ENCODE measurements around the gene CAPN13.

CAPN13 gene

DNA sequence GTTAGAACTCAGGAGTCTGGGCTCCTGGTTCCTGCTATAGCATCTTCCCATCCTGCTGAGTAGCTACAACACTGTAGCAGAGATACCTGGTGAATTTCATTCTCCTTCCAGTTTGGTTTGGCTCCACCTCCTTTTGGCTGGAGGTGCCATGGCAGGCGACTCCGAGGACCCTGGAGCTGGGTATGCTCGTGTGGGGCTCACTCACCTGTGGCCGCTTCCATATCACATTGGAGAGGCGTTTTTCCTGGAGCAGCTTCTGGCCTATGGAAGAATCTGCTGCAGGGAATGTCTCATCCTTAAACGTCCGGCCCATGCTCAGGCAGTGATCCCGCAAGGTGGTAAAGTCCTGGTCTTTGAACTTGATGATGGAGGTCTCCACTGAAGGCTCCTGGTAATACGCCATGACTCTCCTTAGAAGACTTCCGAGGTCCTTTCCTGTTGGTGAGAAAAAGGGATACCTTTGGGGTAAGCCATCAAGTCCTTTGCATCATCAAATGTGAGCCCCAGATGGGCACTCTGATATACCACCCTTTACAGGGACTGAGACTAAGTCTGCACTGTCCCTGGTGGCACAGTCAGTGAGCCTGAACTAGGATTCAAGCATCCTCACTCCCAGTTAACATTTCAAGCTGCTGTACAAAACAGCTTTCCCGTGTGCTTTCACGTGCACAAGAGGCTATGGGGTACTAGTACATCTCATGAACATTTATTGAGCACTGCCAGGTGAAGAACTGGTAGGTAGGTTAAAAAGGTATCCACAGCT is 20.1 kb downstream of the CAPN13 start:
- no peak for DNase-seq (ENCODE audit: low read depth in 2 of 2)

DNA sequence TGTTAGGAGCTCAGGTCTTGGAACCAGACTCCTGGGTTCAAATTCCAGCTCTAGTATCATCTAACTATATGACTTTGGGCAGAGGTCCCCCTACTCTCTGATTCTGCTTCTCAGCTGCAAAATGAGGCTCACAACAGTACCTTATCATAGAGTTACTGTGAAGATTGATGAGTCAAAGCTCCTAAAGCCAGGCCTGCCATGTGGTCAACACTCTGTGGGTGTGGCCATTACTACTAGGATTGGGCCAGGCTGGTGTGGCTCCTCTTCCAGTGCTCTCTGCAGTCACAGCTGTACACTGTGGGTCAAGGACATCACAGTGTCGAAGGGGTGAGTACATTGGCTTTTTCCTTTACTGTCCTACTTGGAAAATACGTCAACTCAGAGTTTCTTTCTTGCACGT is 22.6 kb downstream of the CAPN13 start:
- DNase-seq (ENCODE audit: low read depth in 2 of 2) = no peak

DNA sequence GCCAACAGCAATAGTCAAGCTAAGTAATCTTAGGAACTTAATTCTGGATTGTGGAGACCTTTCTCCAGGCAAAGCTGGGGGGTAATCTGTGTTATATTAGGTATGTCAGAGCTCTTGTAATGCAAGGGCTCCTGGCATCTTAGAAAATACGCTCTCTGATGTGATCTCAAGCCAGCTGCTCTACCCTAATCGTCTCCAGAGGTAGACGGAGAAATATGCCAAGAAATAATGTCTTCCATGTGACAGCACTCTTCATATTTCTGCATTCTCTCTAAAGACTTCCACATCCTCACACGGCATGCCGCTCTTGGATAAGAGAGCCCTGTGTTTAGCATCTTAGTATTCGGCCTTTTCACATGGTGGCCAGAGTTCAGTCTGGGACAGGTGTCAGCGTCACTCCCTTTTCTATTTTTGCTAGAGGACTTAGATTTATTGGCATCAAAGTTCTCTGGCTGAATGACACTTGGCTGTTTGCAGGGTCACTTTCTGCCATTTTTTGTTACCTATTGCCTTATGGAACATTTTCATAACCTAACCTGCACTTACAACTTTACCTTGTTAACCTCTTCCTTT is 25.2 kb downstream of the CAPN13 start:
- DNase-seq (ENCODE audit: low read depth in 2 of 2) = no peak

DNA sequence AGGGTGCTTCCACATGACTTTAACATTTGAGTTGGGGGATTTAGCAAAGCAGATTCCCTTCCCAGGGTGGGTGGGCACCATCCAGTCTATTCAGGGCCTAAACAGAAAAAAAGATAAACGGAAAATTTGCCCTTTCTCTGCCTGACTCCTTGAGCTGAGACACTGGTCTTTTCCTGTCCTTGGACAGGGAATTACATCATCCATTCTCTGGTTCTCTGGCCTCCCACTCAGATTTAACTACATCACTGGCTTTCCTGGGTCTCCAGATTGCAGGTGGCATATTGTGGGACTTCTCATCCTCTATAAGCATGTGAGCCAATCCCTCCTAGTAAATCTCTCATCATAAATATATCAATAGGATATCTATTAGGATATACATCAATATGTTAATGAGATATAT is 25.8 kb downstream of the CAPN13 start:
- DNase-seq (ENCODE audit: low read depth in 2 of 2) = no peak

DNA sequence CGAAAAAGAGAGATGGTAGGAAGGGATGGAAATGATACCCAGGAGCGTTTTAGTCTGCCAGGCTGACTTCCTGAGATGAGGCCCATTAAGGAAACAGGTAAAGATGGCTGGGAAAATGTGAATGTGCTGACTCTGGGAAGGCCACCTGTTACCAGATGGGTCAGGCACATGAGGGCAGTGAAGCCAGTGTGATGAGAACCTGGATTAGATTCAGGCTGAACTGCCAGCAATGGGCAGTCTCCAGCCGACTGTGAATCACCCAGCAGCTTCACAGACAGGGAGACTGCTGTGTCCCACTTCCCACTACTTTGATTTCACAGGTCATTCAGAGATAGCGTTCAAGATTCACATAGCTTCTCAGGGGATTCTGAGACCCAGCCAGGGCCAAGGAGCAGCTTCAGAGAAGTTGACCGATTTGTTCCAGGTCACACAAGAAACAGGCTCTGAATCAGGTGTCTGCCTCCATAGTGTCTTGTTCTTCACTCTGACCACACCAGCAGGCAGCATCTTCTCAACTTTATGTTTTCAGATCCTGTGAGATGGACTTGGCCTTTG is 26.4 kb downstream of the CAPN13 start:
- DNase-seq (ENCODE audit: low read depth in 2 of 2) = no peak

DNA sequence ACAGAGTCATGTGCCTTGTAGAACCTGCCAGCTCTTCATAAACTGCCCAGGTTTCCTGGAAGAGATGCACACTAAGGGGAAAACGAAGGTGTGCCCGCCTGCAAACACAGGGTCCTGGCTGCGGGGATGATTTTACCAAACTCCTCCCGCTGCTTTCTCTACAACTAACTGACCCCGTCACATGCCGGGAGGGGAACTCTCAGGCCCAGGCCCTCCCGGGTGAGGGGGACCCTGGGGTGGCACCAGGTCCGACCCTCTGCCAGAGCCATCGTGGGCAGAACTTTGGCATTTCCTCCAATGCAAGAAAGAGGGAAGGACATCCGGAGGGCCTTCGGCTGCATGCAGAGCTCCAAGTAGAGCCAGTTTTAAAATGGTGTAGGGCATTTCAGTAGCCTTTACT is 28.6 kb downstream of the CAPN13 start:
- no peak for DNase-seq (ENCODE audit: low read depth in 2 of 2)

DNA sequence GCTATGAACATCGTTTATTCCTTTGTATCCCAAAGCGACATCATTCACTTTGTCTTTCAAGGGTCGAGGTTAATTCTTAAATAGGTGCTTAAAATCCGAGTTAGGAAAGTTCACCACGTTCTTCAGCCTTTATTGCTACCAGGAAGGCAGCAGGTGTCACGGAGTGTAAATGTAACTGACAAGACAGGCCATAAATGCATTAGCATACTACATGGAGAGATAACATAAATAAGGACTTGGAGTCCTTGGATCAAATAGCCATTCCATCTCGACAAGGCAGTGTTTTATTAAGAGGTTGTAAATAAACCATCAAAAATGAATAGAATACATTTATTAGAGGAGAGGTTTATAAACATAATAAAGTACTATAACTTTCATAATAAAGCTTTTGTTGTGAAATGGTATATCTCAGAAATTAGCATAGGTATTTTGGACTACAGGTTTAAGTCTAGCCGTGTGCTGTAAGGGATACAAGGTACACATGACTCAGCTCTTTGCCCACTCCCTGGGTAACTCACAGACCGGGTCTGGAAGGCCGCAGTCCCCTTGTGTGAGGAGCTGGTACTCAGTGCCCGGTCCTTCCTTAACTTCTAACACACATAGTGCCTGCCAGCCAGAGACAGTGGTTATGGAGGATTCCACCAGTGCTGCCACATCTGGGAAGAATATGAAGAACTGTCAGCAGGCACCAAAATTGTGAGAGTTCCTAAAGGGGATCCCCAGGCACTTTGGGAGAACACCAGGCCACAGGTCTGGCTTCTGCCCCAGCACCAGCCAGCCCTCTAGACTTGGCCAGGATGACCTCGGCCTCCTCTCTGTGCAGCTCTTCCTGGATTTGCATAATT is 29.4 kb downstream of the CAPN13 start:
- no peak for DNase-seq (ENCODE audit: low read depth in 2 of 2)

DNA sequence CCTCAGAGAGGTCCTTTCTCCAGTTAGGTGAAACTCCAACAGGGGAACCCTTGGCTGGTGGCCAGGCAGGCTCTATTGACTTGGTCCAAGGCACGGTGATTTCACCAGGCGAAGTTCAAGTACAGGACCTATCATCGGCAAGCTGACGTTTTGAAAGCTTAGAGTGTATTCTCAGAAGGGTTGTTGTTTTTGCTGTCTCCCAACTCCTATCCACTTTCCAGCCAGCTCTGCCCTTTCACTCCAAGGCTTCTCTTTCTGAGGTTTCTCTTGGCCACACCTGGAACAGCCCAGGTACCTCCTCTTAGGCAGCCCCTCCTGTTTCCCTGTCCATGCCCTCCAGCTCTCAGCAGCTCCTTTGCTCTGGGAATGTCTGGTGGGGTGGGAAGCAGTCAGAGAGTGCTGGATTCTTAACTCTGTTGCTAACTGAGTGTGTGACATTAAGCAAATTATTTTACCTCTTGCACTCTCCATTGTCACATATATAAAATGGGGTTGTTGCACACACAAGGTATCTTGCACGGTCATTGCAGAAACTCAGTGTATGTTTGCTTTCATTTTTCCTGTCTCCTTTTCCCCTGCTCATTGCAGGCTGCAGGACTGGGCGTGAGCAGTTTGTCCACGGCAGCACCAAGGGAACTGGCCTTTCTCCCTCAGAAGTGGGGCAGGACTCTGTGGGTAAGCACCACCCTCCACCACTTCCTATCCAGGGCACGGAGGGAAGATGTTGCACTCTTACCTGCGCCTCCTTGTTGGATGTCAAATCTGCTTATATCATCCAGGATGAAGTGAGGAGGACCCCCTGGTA is 30.2 kb downstream of the CAPN13 start:
- DNase-seq (ENCODE audit: low read depth in 2 of 2) = no peak

DNA sequence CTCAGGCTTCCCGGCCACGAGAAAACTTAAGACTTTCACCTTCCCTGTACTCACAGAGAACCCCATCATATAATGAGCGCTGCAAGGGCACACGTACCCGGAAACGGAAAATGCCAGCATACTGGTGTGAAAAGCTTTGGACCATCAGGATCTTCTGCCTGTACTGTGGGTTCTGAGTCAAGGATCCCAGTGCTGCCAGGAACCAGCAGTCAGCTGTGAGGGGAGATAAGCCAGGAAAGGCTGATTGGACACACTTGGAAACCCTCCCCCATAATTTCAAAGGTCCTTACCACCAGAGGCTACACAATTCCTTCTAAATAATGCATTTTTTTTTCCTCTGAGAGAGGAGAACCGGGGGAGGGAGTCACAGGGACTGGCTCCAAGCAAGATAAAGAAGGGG is 31.4 kb downstream of the CAPN13 start:
- DNase-seq (ENCODE audit: low read depth in 2 of 2) = no peak

DNA sequence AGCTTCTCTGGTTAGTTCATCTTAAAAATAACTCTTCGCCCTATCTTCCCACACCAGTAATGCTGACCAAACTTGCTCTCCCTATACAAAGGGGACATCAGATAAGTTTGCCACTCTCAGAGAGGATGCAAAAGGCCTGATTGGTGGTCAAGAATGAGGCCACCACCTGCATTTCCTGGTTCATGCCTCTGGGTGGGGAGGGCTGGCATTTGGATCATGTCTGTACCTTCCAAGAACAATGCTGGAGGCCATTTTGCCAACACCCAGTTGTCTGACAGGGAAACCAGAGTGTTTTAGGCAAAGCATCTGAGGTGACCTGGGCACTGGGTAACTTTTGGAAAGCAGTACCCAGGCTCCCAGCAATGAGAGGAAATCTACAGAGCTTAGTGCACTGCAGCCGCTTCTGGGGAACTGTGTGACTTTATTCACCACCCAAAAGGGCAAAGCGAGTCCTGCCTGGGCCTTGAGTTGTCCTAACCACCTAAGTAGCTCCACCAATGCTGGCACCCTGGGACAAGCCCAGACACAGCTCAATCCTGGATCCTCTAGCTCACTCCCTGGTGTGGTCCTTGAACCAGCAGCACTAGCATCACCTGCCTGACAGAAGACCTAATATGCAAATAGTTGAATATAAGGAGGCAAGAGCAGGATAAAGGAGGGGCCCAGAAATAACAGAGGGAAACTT is 35.1 kb downstream of the CAPN13 start:
- DNase-seq (ENCODE audit: low read depth in 2 of 2) = no peak

DNA sequence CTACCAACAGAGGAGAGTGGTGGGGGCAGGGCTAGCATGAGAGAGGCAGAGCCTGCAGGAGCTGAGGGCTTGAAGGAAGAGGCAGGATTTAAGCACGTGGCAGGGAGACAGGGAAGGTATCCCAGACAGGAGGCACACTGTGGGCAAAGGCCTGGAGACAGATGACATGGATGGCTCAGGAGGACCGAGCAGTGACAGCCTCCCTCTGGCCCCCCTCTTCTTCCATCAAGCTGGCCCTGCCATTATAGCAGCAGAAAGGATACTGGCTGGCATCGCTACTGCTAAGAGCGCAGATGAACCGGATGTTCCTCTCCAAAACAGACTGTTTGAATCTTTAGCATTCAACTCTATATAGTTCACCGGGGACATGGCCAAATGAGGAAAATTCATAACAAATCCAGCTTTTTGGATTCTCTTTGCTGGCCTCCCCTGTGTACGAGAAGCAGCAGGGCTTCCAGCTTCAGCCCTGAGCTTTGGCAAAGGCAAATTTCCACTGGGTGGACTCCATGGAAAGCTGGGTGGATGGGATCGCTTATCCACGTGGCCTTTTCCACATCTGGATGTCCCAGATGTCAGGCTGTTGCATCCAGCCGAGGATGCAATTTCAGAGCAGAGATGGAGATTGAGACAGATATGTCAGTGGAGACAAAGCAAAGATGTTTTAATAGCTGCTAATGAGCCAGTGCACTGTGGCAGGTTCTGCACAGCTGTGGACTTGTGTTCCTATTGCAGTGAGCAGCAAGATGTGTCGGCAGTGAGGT is 36.2 kb downstream of the CAPN13 start:
- no peak for DNase-seq (ENCODE audit: low read depth in 2 of 2)

DNA sequence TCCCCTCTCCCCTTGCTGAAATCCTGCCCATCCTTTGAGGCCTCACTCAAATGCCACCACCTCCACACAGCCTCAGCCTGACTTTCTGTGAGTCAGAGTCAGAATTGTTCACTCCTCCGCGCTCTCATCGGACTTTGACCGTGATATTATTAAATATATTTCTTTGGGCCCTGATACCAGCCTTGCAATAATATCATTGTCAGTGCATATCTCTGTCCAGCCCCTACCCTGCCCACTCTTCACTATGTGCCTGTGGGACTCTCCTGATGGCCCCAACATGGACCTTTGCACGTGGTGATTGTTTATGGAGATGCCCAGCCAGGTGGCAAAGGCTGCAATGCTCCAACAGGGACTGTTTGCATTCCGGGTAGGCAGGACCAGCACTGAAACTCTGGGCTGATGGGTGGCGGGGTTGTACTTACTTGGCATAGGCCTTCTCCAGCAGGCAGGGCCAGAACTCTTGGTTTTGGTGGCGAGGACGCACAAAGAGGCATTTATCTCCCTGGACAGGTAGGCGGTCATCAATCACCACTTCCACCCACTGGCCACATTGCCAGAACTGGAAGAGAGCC is 37.3 kb downstream of the CAPN13 start:
- DNase-seq (ENCODE audit: low read depth in 2 of 2) = no peak

DNA sequence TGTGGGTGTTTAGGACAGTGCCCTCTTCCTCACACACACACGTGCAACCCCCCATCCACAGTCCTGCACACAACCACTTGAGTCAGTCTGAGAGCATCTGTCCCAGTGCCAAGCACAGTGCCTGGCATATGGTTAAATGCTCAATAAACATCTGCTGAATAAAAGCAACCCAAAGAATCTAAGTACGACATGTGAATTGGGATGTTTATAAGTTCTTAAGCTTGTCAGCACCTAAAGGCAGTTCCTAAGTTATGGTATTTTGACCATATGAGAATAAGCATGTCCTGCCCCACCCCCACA is 37.8 kb downstream of the CAPN13 start:
- no peak for DNase-seq (ENCODE audit: low read depth in 2 of 2)

DNA sequence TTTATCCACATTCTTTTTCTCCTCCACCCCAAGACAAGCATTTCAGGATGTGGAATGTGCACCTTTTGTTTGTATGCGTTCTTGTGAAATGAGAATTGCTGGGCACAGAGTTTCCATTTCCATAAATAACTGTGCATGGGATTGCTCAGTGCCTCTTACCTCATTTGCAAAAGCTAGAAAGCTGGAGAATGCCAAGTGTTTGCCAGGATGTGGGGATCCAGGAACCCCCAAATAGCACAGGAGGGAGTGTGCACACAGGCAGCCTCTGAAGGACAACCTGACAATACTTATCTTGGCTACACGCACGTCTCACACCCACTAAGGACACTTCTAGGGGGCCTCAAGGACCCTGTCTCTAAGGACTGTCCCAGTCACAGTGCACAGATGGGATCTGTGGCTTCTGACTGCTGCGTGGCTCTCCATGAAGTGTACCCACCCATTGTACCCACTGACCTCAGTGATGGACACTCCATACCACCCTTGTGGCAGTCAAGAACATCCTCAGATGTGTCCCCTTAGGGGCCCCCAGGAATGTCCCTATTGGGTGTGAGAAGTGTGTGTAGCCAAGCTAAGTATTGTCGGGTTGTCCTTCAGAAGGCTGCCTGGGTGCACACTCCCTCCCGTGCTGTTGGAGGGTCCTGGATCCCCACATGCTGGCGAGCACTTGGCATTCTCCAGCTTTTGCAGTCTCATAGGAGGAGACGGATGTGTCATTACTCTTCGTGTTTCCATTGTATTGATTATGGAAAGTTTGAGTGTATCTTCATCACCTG is 38.4 kb downstream of the CAPN13 start:
- DNase-seq (ENCODE audit: low read depth in 2 of 2) = no peak

DNA sequence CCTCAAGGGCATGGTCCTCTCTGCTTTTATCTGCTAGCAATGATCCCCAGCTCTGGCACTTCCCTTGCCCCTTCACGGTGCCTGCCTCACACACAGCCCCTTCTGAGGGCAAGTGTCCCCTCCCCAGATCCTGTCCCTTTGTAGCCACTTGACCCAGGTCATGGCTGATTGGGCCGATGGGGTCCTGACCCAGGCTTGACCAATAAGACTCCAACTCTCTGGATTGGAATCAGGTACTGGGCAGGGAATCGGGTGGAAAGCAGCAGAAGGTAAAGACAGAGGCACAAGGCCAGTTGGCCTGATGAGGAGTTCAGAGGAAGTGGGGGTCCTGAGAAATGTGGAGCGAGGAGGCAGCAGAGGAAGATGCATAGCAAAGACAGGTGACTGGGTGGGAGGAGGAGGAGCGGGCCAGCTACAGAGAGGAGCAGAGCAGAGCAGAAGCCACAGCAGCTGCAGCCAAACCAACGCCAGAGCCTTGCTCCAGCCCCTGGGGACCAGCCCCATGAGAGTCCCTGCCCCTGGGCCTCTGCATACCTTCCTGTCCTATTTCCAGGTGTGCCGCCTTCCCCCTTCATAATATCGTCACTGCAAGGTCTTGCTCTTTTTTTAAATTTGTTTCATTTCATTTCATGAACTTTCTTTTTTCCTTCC is 39.1 kb downstream of the CAPN13 start:
- DNase-seq (ENCODE audit: low read depth in 2 of 2) = no peak

DNA sequence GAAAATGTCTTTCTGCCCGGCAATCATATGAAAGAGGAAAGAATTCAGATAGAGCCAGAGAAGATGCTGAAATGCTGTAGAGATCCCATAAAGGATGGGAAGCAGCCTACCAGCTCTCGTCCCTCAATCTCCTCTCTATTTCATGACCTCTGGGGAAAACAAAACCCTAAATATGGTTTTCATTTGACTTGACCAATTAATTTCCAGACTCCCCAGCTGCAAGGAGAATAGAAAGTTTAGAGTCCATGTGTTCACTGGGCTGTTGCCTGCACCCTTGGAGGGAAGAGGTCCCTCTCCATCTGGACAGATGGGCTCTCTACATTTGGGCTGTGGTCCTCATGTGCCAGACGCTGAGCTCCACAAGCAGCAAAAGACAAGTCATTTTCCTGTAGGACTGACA is 40.6 kb downstream of the CAPN13 start:
- no peak for DNase-seq (ENCODE audit: low read depth in 2 of 2)

DNA sequence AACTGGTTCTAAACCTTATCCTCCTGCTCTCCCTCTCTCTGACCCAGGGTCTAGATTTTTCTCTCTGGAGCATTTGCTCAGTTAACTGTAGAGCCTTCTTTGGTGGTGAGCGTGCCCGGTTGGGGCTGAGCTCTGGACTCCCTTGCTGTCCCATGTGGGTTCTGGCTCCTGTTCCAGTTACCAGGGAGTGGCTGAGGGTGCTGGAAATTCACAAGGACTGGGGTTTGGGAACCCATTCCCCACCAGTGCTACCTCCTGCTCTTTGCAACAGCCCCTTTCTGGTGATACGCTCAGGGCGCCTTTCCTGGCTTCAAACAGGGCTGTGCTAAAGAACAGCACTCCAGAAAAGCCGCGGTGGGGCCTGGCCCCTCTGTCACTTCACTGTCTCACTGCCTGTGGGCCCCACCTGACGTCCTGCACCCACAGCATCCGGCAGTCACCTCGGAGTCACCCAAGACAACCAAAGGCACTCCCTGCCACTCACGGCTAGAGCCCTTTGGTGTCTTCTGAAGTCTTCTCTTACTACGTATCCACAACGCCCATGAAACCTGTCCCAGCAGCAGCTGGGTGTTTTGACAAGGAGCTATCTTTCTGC is 41.3 kb downstream of the CAPN13 start:
- DNase-seq (ENCODE audit: low read depth in 2 of 2) = no peak

DNA sequence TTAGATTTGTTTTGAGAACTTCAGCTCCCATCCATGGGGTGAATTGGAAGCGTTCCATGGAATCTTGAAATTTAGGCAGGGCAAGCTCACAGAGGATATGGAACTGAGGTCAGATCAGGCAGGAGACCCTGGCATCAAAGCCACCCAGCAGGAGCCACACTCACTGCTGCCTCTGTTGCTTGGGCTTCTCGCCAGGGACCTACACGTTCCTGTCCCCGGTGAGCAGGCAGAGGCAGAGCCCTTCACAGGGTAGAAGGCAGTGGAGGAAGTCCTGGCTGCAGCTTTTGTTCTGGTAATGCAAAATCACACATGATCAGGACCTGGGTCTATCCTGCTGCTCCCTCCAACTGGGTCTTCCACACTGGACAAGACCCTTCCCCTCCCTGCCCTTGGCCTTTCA is 42.1 kb downstream of the CAPN13 start:
- no peak for DNase-seq (ENCODE audit: low read depth in 2 of 2)
